HL-60 (cell line): Measurements from ENCODE around the gene PGBD5.

Experiments
- DNase-seq, 2 experiments: peaks; one replicate each; pipeline ENCODE4 v3.0.0-alpha.2; 2010 to 2020; ENCODE audit warnings: low read depth in 1 of 2, low spot score in 1 of 2
- H3K27ac ChIP-seq: fragments of 250-450 bp; sonication (Bioruptor Pico); replicated peaks from 2 replicates; pipeline ENCODE4 v1.5.1; 2020; ENCODE audit warnings: mild to moderate bottlenecking, moderate library complexity
- H3K27me3 ChIP-seq: fragments of 250-450 bp; sonication (Bioruptor Pico); 2 replicates; pipeline ENCODE4 v1.5.1; 2021; ENCODE audit warnings: mild to moderate bottlenecking, moderate library complexity; ENCODE audit not compliant: insufficient read depth, poor library complexity, severe bottlenecking
- H3K4me3 ChIP-seq: replicated peaks from 2 replicates; pipeline ENCODE4 v1.5.1; 2011; ENCODE audit warnings: mild to moderate bottlenecking, control low read depth, low read length; ENCODE audit not compliant: insufficient read depth
- GABPA ChIP-seq: IDR thresholded peaks from 2 replicates; pipeline ENCODE4 v1.6.1; 2012; ENCODE audit warnings: low read depth
- POLR2AphosphoS5 ChIP-seq: IDR thresholded peaks from 2 replicates; pipeline ENCODE4 v1.6.1; 2012; ENCODE audit warnings: low read depth
- SPI1 ChIP-seq: IDR thresholded peaks from 2 replicates; pipeline ENCODE4 v1.6.1; 2012; ENCODE audit warnings: low read depth, mild to moderate bottlenecking, borderline replicate concordance
- TF ChIP-seq, protein P1 (sequence below): IDR thresholded peaks from 2 replicates; pipeline ENCODE4 v1.6.1; 2012; ENCODE audit warnings: low read depth; ENCODE audit not compliant: insufficient replicate concordance
- TF ChIP-seq, protein P2 (sequence below): IDR thresholded peaks from one replicate; pipeline ENCODE4 v1.5.1; 2011; ENCODE audit warnings: low read length, control low read depth, inconsistent platforms; ENCODE audit not compliant: insufficient read depth

PGBD5 gene

DNA sequence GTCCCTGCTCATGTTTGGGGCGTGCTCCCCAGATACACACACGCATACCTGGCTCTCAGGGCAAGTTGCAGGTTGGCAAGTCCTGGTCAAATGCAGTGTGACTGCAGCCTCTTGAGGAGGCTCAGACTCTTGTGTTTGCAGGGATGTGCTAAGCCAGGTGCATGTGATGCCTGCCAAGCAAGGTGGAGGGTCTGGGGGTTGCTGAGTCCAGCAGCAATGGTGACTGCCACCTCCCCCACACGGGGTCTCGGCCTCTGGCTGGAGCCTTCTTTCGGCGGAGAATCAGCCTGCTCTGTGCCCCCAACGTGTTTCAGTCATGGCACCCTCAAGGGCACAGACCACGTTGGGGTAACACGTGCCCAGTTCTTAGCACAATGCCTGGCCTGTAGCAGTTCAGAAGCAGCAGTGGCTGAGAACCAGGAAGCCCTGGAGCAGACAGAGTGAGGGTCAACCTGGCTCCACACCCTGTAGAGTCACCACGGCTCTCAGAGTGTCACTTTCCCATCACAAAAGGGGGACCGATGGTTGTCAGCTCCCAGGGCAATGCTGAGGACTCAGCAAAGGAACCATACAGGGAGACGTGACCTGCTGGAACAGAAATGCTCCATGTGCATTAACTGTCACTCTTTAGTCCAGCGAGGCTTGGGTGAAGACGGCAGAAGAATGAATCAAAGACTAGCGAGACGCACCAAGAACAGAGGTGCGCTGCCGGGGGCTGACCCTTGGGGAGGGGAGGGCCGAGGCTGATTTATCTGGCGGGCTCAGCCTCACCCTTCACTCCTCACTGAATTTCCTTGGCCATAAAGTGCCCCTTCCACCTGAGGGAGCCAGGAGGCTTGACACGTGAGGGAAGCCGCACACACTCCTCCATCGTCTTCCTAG, 109.0 kb downstream of the PGBD5 start:
- TF ChIP-seq, protein P1, sequence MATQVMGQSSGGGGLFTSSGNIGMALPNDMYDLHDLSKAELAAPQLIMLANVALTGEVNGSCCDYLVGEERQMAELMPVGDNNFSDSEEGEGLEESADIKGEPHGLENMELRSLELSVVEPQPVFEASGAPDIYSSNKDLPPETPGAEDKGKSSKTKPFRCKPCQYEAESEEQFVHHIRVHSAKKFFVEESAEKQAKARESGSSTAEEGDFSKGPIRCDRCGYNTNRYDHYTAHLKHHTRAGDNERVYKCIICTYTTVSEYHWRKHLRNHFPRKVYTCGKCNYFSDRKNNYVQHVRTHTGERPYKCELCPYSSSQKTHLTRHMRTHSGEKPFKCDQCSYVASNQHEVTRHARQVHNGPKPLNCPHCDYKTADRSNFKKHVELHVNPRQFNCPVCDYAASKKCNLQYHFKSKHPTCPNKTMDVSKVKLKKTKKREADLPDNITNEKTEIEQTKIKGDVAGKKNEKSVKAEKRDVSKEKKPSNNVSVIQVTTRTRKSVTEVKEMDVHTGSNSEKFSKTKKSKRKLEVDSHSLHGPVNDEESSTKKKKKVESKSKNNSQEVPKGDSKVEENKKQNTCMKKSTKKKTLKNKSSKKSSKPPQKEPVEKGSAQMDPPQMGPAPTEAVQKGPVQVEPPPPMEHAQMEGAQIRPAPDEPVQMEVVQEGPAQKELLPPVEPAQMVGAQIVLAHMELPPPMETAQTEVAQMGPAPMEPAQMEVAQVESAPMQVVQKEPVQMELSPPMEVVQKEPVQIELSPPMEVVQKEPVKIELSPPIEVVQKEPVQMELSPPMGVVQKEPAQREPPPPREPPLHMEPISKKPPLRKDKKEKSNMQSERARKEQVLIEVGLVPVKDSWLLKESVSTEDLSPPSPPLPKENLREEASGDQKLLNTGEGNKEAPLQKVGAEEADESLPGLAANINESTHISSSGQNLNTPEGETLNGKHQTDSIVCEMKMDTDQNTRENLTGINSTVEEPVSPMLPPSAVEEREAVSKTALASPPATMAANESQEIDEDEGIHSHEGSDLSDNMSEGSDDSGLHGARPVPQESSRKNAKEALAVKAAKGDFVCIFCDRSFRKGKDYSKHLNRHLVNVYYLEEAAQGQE = no peak
- TF ChIP-seq SPI1 = no peak
- TF ChIP-seq POLR2AphosphoS5 = no peak
- no peak for DNase-seq
- H3K27ac ChIP-seq = no peak overlapping the region
- no peak overlapping the region for H3K4me3 ChIP-seq
- H3K27me3 ChIP-seq = no peaks in the 10 kb centered on the region

DNA sequence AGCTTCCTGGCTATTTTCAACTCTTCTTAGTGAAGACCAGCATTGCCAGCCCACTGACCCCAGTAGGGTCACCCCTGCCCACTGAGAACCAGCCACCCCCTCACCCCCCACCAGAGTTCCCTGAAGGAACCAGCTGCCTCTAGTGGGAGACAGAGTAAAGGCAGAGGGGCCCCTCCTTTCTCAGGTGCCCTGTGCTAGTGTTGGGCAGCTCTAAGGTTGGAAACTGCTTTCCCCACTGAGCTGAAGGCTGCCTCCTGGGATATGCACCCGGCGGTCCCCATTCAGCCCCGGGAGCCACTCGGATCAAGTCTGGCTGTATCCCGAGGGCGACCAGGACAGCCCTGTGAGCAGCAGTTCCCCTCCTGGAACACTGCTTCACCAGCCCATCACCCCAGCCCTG, 111.0 kb downstream of the PGBD5 start:
- no peaks in the 10 kb centered on the region for H3K27me3 ChIP-seq
- no peak overlapping the region for H3K27ac ChIP-seq
- TF ChIP-seq GABPA (no peak), POLR2AphosphoS5 (no peak), SPI1 (no peak)
- TF ChIP-seq, protein P1 = no peak
- TF ChIP-seq, protein P2, sequence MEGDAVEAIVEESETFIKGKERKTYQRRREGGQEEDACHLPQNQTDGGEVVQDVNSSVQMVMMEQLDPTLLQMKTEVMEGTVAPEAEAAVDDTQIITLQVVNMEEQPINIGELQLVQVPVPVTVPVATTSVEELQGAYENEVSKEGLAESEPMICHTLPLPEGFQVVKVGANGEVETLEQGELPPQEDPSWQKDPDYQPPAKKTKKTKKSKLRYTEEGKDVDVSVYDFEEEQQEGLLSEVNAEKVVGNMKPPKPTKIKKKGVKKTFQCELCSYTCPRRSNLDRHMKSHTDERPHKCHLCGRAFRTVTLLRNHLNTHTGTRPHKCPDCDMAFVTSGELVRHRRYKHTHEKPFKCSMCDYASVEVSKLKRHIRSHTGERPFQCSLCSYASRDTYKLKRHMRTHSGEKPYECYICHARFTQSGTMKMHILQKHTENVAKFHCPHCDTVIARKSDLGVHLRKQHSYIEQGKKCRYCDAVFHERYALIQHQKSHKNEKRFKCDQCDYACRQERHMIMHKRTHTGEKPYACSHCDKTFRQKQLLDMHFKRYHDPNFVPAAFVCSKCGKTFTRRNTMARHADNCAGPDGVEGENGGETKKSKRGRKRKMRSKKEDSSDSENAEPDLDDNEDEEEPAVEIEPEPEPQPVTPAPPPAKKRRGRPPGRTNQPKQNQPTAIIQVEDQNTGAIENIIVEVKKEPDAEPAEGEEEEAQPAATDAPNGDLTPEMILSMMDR = no peak

DNA sequence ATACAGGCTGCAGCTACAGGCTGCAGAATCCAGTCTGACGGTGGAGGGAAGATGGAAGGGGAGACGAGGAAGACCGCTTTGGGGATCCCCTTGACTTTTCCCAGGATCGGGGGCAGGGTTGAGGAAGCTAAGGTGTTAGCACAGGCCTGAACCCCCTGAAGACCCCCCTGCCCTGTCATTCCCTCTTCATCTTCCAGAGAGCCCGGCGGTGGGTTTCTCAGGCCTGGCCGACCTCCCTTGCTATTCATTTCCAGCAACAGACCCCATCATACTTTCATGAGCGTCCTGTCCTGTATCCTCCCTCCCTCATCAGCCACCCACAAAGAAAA, 112.0 kb downstream of the PGBD5 start:
- Histone ChIP-seq H3K27me3 (no peaks in the 10 kb centered on the region), H3K27ac (no peak overlapping the region), H3K4me3 (no peak overlapping the region)
- TF ChIP-seq, protein P1 = no peak
- no peak for TF ChIP-seq POLR2AphosphoS5
- TF ChIP-seq GABPA = no peak
- no peak for TF ChIP-seq SPI1
- TF ChIP-seq, protein P2 = no peak
- no peak for DNase-seq

More for the DNA sequence above, 111.0 kb downstream of the PGBD5 start:
- no peak overlapping the region for H3K4me3 ChIP-seq
- DNase-seq = no peak
